Skeletal muscle tissue (tissue), 4 donors: ENCODE results near the gene CCDC6. TPM values are rescaled to one million over a fixed set of nuclear protein-coding genes. Genes with fewer than 3 reads are reported as not detected.

Experiments used
- H3K27ac ChIP-seq: one replicate; pipeline ENCODE4 v1.7.0; 2013; ENCODE audit warnings: mild to moderate bottlenecking, low read depth, low read length, inconsistent platforms
- H3K27me3 ChIP-seq, 3 donors: one replicate each; pipeline ENCODE4 v1.7.0; 2013; ENCODE audit warnings: low read length in 3 of 3; ENCODE audit not compliant: control insufficient read depth in 3 of 3, insufficient read depth in 3 of 3
- H3K36me3 ChIP-seq, 3 donors: one replicate each; pipeline ENCODE4 v1.7.0; 2013; ENCODE audit warnings: low read length in 3 of 3; ENCODE audit not compliant: control insufficient read depth in 3 of 3, insufficient read depth in 3 of 3
- H3K4me1 ChIP-seq, 3 donors: one replicate each; pipeline ENCODE4 v1.7.0; 2013; ENCODE audit warnings: low read length in 3 of 3, mild to moderate bottlenecking in 3 of 3; ENCODE audit not compliant: control insufficient read depth in 3 of 3, insufficient read depth in 3 of 3
- H3K4me3 ChIP-seq, 3 donors: one replicate each; pipeline ENCODE4 v1.7.0; 2013; ENCODE audit warnings: low read length in 3 of 3
- H3K9ac ChIP-seq, 3 donors: one replicate each; pipeline ENCODE4 v1.7.0; 2013; ENCODE audit warnings: low read length in 3 of 3, mild to moderate bottlenecking in 3 of 3, moderate library complexity in 2 of 3, low read depth in 1 of 3
- H3K9me3 ChIP-seq, 3 donors: one replicate each; pipeline ENCODE4 v1.7.0; 2013; ENCODE audit warnings: low read length in 3 of 3; ENCODE audit not compliant: control insufficient read depth in 3 of 3
- total RNA-seq: library from RNA; depleted of rRNA; stranded (reverse); fragments of >200 nt; gene quantifications from one replicate; pipeline ENCODE4 v1.2.3, GENCODE V29; 2014
- donor health status: Osteomylitis.

CCDC6 gene
- total RNA-seq, 1 donor from 2014 or later, result 24.5 TPM

DNA sequence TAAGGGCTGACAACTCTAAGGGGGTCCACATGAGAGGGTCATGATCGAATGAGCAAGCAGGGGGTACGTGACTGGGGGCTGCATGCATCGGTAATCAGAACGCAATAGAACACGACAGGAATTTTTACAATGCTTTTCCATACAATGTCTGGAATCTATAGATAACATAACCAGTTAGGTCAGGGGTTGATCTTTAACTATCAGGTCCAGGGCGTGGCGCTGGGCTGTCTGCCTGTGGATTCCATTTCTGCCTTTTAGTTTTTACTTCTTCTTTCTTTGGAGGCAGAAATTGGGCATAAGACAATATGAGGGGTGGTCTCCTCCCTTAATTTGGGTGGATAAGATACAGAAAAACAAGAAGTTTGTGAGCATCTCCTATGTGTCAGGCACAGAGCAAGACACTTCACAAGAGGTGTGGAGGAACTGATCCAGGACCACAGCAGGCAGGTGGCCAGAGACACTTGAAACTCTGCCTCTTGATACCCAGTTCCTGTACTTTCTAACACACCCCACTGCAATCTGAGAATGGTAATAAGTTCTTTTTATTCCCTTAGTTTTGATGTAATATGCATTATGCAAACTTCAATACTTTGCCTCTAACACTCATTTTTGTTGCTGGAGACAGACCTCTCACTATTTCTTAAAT lies 135.1 kb downstream of the CCDC6 start:
- H3K4me3 ChIP-seq, result no peak overlapping the region
- H3K9ac ChIP-seq, result no peak overlapping the region
- H3K27me3 ChIP-seq, result no peaks in the 10 kb centered on the region
- H3K4me1 ChIP-seq, result no peaks in the 10 kb centered on the region
- no peaks in the 10 kb centered on the region for H3K36me3 ChIP-seq
- no peak overlapping the region for H3K27ac ChIP-seq
- no peaks in the 10 kb centered on the region for H3K9me3 ChIP-seq

DNA sequence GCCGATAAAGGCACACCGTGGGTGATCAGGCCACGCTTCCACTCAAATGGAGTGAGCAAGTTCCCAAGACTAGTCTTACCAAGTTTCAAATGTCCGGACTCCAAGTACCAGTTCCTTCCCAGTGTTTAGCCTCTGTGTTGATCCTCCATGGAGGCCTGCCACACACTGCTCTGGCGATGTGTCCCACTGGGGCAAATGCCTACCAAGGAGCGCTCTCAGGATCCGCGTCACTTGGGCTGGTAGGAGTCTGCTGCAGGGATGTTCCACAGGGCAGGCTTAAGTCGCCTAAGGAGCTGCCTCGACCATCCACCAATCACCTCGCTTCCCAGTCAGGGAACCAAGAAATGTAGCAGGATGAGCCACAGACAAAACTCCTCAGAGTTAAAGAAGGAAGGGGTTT lies 135.7 kb downstream of the CCDC6 start:
- H3K4me1 ChIP-seq, result no peaks in the 10 kb centered on the region
- no peak overlapping the region for H3K4me3 ChIP-seq
- no peaks in the 10 kb centered on the region for H3K9me3 ChIP-seq
- H3K27me3 ChIP-seq, result no peaks in the 10 kb centered on the region
- no peak overlapping the region for H3K27ac ChIP-seq
- H3K36me3 ChIP-seq, result no peaks in the 10 kb centered on the region
- H3K9ac ChIP-seq, result no peak overlapping the region

DNA sequence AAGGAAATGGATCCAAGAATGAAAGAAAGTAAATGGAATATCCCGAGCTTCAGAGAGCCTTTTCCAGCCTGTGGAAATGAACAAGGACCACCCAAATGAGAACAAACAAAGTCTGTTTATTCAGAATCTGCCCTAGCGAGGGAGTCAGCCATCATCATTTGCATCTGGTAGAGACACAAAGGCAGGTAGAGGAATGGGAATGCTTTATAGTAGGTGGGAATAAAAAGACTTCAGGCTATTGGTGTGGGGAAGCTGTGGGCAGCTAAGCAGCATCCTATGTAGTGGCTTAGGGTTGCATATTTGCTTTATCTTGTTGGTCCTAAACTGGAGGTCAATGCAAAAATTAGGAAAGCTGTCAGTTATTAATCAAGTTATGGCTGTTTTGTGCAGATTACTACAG lies 143.9 kb downstream of the CCDC6 start:
- Histone ChIP-seq H3K27me3 (no peaks in the 10 kb centered on the region), H3K27ac (no peak overlapping the region), H3K4me3 (no peak overlapping the region), H3K36me3 (no peaks in the 10 kb centered on the region), H3K9me3 (no peaks in the 10 kb centered on the region), H3K4me1 (no peaks in the 10 kb centered on the region), H3K9ac (no peak overlapping the region)

DNA sequence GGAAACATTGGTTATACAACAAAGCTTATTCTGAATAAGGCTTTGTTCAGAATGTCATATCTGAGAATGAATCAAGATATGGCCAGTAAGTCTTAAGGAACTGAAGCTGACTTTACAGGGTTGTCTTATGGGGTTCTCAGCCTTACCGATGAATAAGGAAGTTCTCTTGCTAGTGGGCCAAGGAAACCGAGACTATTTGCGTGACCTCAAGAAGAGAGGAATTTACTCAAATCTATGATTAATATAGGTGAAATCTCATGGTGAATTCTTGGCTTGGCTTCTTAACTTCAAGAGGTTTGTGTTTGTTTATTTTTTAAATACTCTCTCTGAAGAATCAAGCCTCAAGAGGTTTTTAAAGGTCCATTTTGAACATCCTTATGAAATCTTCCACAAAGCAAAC lies 148.4 kb downstream of the CCDC6 start:
- no peak overlapping the region for H3K4me3 ChIP-seq
- H3K36me3 ChIP-seq, result no peaks in the 10 kb centered on the region
- peaks cover 9 to 13% (median 9%) of the 10 kb centered on the region in 3 donors for H3K4me1 ChIP-seq
- no peak overlapping the region for H3K27ac ChIP-seq
- no peaks in the 10 kb centered on the region for H3K9me3 ChIP-seq
- no peaks in the 10 kb centered on the region for H3K27me3 ChIP-seq
- H3K9ac ChIP-seq, result no peak overlapping the region

DNA sequence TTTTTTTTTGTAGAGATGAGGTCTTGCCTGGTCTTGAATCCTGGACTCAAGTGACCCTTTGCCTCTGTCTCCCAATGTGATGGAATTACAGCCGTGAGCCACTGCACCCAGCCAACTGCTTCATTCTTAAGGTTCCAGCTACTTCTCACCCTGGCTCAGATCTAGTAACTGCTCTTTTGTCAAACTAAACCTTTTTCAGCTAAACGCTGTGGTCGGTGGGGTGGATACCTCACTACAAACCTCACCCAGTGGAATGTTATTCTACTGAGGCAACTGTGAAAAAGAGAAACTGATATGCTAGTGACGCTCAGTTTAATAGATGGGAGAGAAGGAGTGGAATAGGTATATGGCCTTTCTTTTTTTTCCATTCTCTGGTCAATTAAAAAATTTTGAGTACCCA lies 151.4 kb downstream of the CCDC6 start:
- Histone ChIP-seq H3K4me1 (peaks cover 12 to 21% (median 18%) of the 10 kb centered on the region in 3 donors), H3K27ac (peak overlapping the region; percentile 95), H3K36me3 (no peaks in the 10 kb centered on the region), H3K27me3 (no peaks in the 10 kb centered on the region), H3K9ac (peak overlapping the region in 1 of 3 donors; percentile 54), H3K4me3 (peak overlapping the region in 1 of 3 donors; percentile 50), H3K9me3 (no peaks in the 10 kb centered on the region)

DNA sequence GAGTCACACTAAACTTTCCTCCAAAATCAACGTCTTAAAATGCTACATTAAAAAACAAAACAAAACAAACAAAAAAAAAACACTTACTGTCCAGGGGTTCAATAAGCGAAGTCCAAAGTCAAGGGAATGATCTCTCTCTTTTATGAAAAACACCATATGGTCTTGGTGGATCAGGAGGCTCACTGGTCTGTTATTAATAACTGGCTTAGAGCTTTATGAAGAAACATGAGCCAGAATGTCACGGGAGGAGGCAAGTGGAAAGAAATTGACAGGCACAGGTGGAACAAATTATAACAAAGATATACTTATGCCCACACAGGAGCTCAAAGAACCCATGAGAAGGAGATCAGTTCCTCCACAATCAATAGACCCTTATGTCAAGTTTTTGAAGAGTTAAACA lies 153.1 kb downstream of the CCDC6 start, which contains the start of gene MRLN:
Gene MRLN, minus strand, starts transcription at position 189 of the 400 bp plus-strand sequence.
- H3K27ac ChIP-seq, result peak within 1 kb of the TSS; percentile 95
- peak within 1 kb of the TSS; percentile 83 to 98 (median 85) for H3K9ac ChIP-seq
- no peaks in the 10 kb centered on the region for H3K9me3 ChIP-seq
- peaks cover 22 to 36% (median 27%) of the 10 kb centered on the region in 3 donors for H3K4me1 ChIP-seq
- no peaks in the 10 kb centered on the region for H3K27me3 ChIP-seq
- H3K4me3 ChIP-seq, result peak within 1 kb of the TSS; percentile 60 to 83 (median 76)
- H3K36me3 ChIP-seq, result no peaks in the 10 kb centered on the region

DNA sequence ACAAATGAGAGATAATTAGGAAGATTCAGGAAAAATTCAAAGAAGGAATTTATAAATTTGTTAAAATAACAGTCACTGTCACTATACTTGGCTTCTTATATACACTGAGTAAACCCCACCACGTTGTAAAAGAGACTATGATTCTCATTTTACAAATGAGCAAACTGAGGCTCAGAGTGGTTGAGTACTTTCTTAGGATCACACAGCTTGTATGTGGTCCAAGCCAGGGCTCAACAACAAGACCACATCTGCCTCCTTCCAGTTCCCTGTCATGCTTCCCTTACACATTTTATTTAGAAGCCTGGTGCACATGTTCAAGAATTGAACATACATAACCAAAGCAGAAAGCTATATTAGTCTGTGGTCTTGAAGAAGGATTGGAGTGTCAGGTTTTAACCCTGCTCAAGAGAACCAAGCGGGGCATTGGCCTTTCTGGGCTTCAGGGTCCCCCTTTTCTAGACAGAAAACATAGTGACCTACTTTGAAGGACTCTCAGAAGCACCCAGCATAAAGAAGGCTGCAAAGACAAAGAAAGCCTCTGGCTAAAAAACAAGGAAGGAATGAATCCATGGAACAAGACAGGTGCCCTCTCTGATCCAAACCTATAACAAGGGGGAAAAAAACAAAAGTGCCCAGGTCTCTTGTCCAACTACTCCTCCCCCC lies 153.9 kb downstream of the CCDC6 start:
- H3K9ac ChIP-seq, result peak overlapping the region; percentile 83 to 98 (median 85)
- H3K9me3 ChIP-seq, result no peaks in the 10 kb centered on the region
- H3K27ac ChIP-seq, result peak overlapping the region; percentile 95
- H3K4me3 ChIP-seq, result peak overlapping the region; percentile 60 to 83 (median 76)
- no peaks in the 10 kb centered on the region for H3K27me3 ChIP-seq
- no peaks in the 10 kb centered on the region for H3K36me3 ChIP-seq
- peaks cover 22 to 40% (median 30%) of the 10 kb centered on the region in 3 donors for H3K4me1 ChIP-seq

DNA sequence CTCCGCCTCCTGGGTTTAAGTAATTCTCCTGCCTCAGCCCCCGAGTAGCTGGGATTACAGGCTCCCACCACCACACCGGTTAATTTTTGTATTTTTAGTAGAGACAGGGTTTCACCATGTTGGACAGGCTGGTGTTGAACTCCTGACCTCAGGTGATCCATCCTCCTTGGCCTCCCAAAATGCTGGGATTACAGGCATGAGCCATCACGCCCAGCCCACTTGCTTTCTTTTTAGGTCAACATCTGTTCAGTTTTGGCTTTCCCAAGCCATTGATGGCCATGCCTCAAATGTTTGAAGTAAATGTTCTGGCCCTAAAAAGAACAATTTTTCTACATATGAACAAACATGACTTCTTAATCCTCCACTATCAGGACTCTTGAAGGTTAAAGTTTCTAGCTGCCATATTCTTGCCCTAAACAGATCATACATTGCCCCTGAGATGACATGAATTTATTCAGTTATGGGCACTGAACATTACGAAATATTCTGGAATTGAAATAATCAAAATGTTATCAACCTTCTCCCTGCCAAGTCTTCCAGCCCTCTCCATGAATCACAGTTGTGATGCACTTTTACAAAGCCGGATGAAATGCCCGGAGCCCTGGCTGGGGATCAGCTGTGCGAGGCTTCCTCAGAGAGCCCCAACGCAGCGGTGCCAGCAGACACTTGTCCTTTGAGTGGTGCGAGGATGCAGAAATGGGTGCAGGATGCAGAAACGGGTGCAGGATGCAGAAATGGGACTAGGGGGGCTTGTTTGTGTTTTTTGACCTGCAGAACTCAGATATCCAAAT lies 156.0 kb downstream of the CCDC6 start:
- H3K4me1 ChIP-seq, result peaks cover 22 to 44% (median 32%) of the 10 kb centered on the region in 3 donors
- H3K27ac ChIP-seq, result no peak overlapping the region
- no peaks in the 10 kb centered on the region for H3K27me3 ChIP-seq
- H3K9me3 ChIP-seq, result no peaks in the 10 kb centered on the region
- peaks cover 0 to 3% (median 0%) of the 10 kb centered on the region in 3 donors for H3K36me3 ChIP-seq
- peak overlapping the region; percentile 26 to 57 (median 51) for H3K9ac ChIP-seq
- peak overlapping the region; percentile 52 to 76 (median 60) for H3K4me3 ChIP-seq

DNA sequence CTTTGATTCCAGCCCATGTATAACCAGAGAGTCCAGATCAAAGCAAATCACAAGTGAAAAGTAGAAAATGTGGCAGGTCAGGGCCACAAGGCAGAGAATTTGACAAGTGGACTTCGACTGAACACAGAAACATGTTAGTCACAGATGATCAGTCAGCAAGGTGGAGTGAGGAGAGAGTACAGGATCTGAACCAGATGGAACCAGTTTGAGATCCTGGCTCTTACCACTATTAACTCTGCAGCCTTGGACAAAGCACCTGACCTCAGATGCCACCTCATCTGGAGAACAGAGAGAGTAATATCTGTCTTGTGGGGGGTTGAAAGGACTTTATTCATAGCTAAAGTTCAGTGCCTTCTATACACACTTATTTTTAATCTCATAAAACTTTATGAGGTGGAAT lies 157.5 kb downstream of the CCDC6 start:
- no peaks in the 10 kb centered on the region for H3K9me3 ChIP-seq
- H3K27me3 ChIP-seq, result no peaks in the 10 kb centered on the region
- H3K4me1 ChIP-seq, result peaks cover 13 to 32% (median 23%) of the 10 kb centered on the region in 3 donors
- peak overlapping the region in 1 of 3 donors; percentile 9 for H3K4me3 ChIP-seq
- peaks cover 0 to 3% (median 0%) of the 10 kb centered on the region in 3 donors for H3K36me3 ChIP-seq
- H3K27ac ChIP-seq, result no peak overlapping the region
- no peak overlapping the region for H3K9ac ChIP-seq
